Measurements from ENCODE around the gene CNTN2. TPM values are rescaled to one million over a fixed set of nuclear protein-coding genes. Genes with fewer than 3 reads are reported as not detected.

CNTN2 gene
- total RNA-seq, 4 donors from 2014 or later = 2.7 to 18.3 (median 6.0) TPM

- intact Hi-C loops (cut with DNase I; ENCODE audit: low total_unique reads) = no loop called here
- H3K4me3 ChIP-seq (ENCODE audit: low read depth, poor library complexity, severe bottlenecking) = no peak overlapping the region
- TF ChIP-seq CTCF (IDR thresholded peaks at IDR 0.05) (no peak), POLR2A (IDR thresholded peaks at IDR 0.05) (no peak)
- DNase-seq (ENCODE audit: low spot score in 2 of 2) = no peak
Measured at GRCh38 chr1:205098242-205098641, 55.2 kb downstream of the CNTN2 start.

- WGBS, 2 donors = 97% methylated on average over 3 of the region's 3 CpGs
- intact Hi-C loops (cut with DNase I; ENCODE audit: low total_unique reads) = no loop called here
- no peak overlapping the region for H3K4me3 ChIP-seq (ENCODE audit: low read depth, poor library complexity, severe bottlenecking)
- no peak for TF ChIP-seq POLR2A (IDR thresholded peaks at IDR 0.05)
- TF ChIP-seq CTCF (IDR thresholded peaks at IDR 0.05) = no peak
- no peak for DNase-seq (ENCODE audit: low spot score in 2 of 2)
Measured at GRCh38 chr1:205102404-205102803, 59.4 kb downstream of the CNTN2 start.

GRCh38 chr1:205107327-205107726, 64.3 kb downstream of the CNTN2 start:
- DNase-seq (ENCODE audit: low spot score in 2 of 2) = no peak
- TF ChIP-seq POLR2A (IDR thresholded peaks at IDR 0.05) (no peak), CTCF (IDR thresholded peaks at IDR 0.05) (no peak)

GRCh38 chr1:205108464-205108863, 65.5 kb downstream of the CNTN2 start:
- 87 to 88% methylated on average over 4 of the region's 4 CpGs for WGBS, 2 donors
- TF ChIP-seq CTCF (IDR thresholded peaks at IDR 0.05) (no peak), POLR2A (IDR thresholded peaks at IDR 0.05) (no peak)
- H3K4me3 ChIP-seq (ENCODE audit: low read depth, poor library complexity, severe bottlenecking) = no peak overlapping the region
- intact Hi-C loops (cut with DNase I; ENCODE audit: low total_unique reads) = no loop called here
- DNase-seq (ENCODE audit: low spot score in 2 of 2) = no peak

More at GRCh38 chr1:205107327-205107726, 64.3 kb downstream of the CNTN2 start:
- intact Hi-C loops (cut with DNase I; ENCODE audit: low total_unique reads) = no loop called here
- no peak overlapping the region for H3K4me3 ChIP-seq (ENCODE audit: low read depth, poor library complexity, severe bottlenecking)
- WGBS, 2 donors = 93 to 95% methylated on average over 4 of the region's 4 CpGs

GRCh38 chr1:205109269-205109668, 66.3 kb downstream of the CNTN2 start:
- no peak for TF ChIP-seq POLR2A (IDR thresholded peaks at IDR 0.05)
- no peak for TF ChIP-seq CTCF (IDR thresholded peaks at IDR 0.05)
- 93 to 94% methylated on average over 1 of the region's 1 CpG for WGBS, 2 donors
- no peak for DNase-seq (ENCODE audit: low spot score in 2 of 2)
- intact Hi-C loops (cut with DNase I; ENCODE audit: low total_unique reads) = no loop called here
- H3K4me3 ChIP-seq (ENCODE audit: low read depth, poor library complexity, severe bottlenecking) = no peak overlapping the region

GRCh38 chr1:205109711-205110110, 66.7 kb downstream of the CNTN2 start:
- 85 to 97% methylated on average over 5 of the region's 5 CpGs for WGBS, 2 donors
- intact Hi-C loops (cut with DNase I; ENCODE audit: low total_unique reads) = no loop called here
- no peak overlapping the region for H3K4me3 ChIP-seq (ENCODE audit: low read depth, poor library complexity, severe bottlenecking)
- no peak for TF ChIP-seq CTCF (IDR thresholded peaks at IDR 0.05)
- TF ChIP-seq POLR2A (IDR thresholded peaks at IDR 0.05) = no peak
- no peak for DNase-seq (ENCODE audit: low spot score in 2 of 2)
